IMR-90 (cell line): ENCODE data around the gene ZNF423. TPM values are rescaled to one million over a fixed set of nuclear protein-coding genes. Genes with fewer than 3 reads are reported as not detected.

Source experiments
- ATAC-seq: fragments of 200-7000 bp; cut with Tn5 transposase; 2 replicates; pipeline ENCODE4 v1.9.1; 2020; ENCODE audit warnings: low read depth, mild to moderate bottlenecking, moderate library complexity
- BruUV-seq: library from RNA; stranded (reverse); fragments of 400-500 nt; replicated peaks from 2 replicates; lab custom pipeline; 2021; lab: Mats Ljungman, UMichigan
- CTCF ChIA-PET: fragments of 300-600 bp; formaldehyde crosslinking; extraction: SDS; loops from one replicate; lab custom pipeline; 2021; ENCODE audit warnings: antibody characterized with exemption; lab: Yijun Ruan, JAX
- POLR2A ChIA-PET: fragments of 300-600 bp; sonication (Branson Sonifier 250); formaldehyde crosslinking; loops from one replicate; lab custom pipeline; 2022; ENCODE audit warnings: antibody characterized with exemption; ENCODE audit not compliant: unreplicated experiment; lab: Charles Lee
- DNase-seq: peaks from one replicate; pipeline ENCODE4 v3.0.0; 2013
- H2AFZ ChIP-seq: replicated peaks from 2 replicates; pipeline ENCODE3; 2013; ENCODE audit warnings: low read length, mild to moderate bottlenecking; ENCODE audit not compliant: poor library complexity
- H2AK5ac ChIP-seq: 2 replicates; pipeline ENCODE4 v1.6.1; 2013; ENCODE audit warnings: low read depth, low read length, inconsistent platforms
- H2AK9ac ChIP-seq: replicated peaks from 2 replicates; pipeline ENCODE3; 2013; ENCODE audit warnings: mild to moderate bottlenecking, low read depth, low read length, moderate library complexity; ENCODE audit not compliant: poor library complexity
- H2BK120ac ChIP-seq: 2 replicates; pipeline ENCODE4 v1.6.1; 2013; ENCODE audit warnings: low read depth, low read length, inconsistent platforms
- H2BK15ac ChIP-seq: 3 replicates; pipeline ENCODE4 v1.6.1; 2013; ENCODE audit warnings: low read depth, low read length, inconsistent platforms
- H2BK20ac ChIP-seq: 2 replicates; pipeline ENCODE4 v1.6.1; 2013; ENCODE audit warnings: low read depth, mild to moderate bottlenecking, inconsistent platforms, low read length, moderate library complexity
- H2BK5ac ChIP-seq: 2 replicates; pipeline ENCODE4 v1.6.1; 2013; ENCODE audit warnings: mild to moderate bottlenecking, low read depth, low read length, inconsistent platforms; ENCODE audit not compliant: poor library complexity, severe bottlenecking
- H3K14ac ChIP-seq: replicated peaks from 2 replicates; pipeline ENCODE4 v1.6.1; 2013; ENCODE audit warnings: low read depth, low read length, inconsistent platforms
- H3K18ac ChIP-seq: 2 replicates; pipeline ENCODE4 v1.6.1; 2013; ENCODE audit warnings: low read depth, low read length, control low read depth
- H3K23ac ChIP-seq: 2 replicates; pipeline ENCODE4 v1.6.1; 2013; ENCODE audit warnings: low read depth, low read length, inconsistent platforms
- H3K27ac ChIP-seq: 2 replicates; pipeline ENCODE4 v1.5.1; 2013; ENCODE audit warnings: mild to moderate bottlenecking, control low read depth, low read length; ENCODE audit not compliant: insufficient read depth
- H3K27me3 ChIP-seq: 2 replicates; pipeline ENCODE4 v1.6.1; 2013; ENCODE audit warnings: low read length; ENCODE audit not compliant: control insufficient read depth, insufficient read depth
- H3K36me3 ChIP-seq: 2 replicates; pipeline ENCODE4 v1.6.1; 2013; ENCODE audit warnings: low read length, mixed read lengths; ENCODE audit not compliant: control insufficient read depth, insufficient read depth
- H3K4ac ChIP-seq: 2 replicates; pipeline ENCODE4 v1.6.1; 2013; ENCODE audit warnings: low read depth, low read length, inconsistent platforms
- H3K4me1 ChIP-seq: 2 replicates; pipeline ENCODE4 v1.6.1; 2013; ENCODE audit warnings: low read length, mixed read lengths; ENCODE audit not compliant: control insufficient read depth, insufficient read depth
- H3K4me2 ChIP-seq: 2 replicates; pipeline ENCODE4 v1.6.1; 2013; ENCODE audit warnings: low read depth, mild to moderate bottlenecking, control low read depth, low read length, moderate library complexity
- H3K4me3 ChIP-seq: 2 replicates; pipeline ENCODE4 v1.5.1; 2013; ENCODE audit warnings: low read depth, mild to moderate bottlenecking, control low read depth, low read length, moderate library complexity; ENCODE audit not compliant: insufficient read depth
- H3K56ac ChIP-seq: 2 replicates; pipeline ENCODE4 v1.6.1; 2013; ENCODE audit warnings: low read length, inconsistent platforms; ENCODE audit not compliant: insufficient read depth; ENCODE audit errors: extremely low read depth
- H3K79me1 ChIP-seq, 2 experiments: 2 replicates each; pipeline ENCODE4 v1.6.1; 2013; ENCODE audit warnings: low read length in 2 of 2, inconsistent platforms in 1 of 2, low read depth in 1 of 2
- H3K9ac ChIP-seq: 2 replicates; pipeline ENCODE4 v1.6.1; 2013; ENCODE audit warnings: low read depth, low read length, control low read depth
- H3K9me1 ChIP-seq: 2 replicates; pipeline ENCODE4 v1.6.1; 2013; ENCODE audit warnings: low read length, inconsistent platforms; ENCODE audit not compliant: insufficient read depth
- H3K9me3 ChIP-seq: 2 replicates; pipeline ENCODE4 v1.6.1; 2013; ENCODE audit warnings: low read length; ENCODE audit not compliant: control insufficient read depth, insufficient read depth
- H4K20me1 ChIP-seq: 2 replicates; pipeline ENCODE4 v1.6.1; 2013; ENCODE audit warnings: low read length, inconsistent platforms; ENCODE audit not compliant: insufficient read depth
- H4K5ac ChIP-seq: 2 replicates; pipeline ENCODE4 v1.6.1; 2013; ENCODE audit warnings: mild to moderate bottlenecking, low read depth, low read length, control low read depth
- H4K8ac ChIP-seq, 2 experiments: 2 replicates each; pipeline ENCODE4 v1.6.1; 2013; ENCODE audit warnings: low read depth in 2 of 2, low read length in 2 of 2, control low read depth in 1 of 2, inconsistent platforms in 1 of 2
- H4K91ac ChIP-seq: 2 replicates; pipeline ENCODE4 v1.6.1; 2013; ENCODE audit warnings: low read depth, low read length, inconsistent platforms; ENCODE audit not compliant: insufficient read depth
- BHLHE40 ChIP-seq: fragments of 150-350 bp; IDR thresholded peaks from 2 replicates; pipeline ENCODE4 v1.6.1; 2016; ENCODE audit warnings: mild to moderate bottlenecking, low read depth, low read length
- CEBPB ChIP-seq: IDR thresholded peaks from 2 replicates; pipeline ENCODE4 v1.6.1; 2012; ENCODE audit warnings: low read depth, low read length, improper control_type of control experiment
- CHD1 ChIP-seq: IDR thresholded peaks from 2 replicates; pipeline ENCODE4 v1.6.1; 2012; ENCODE audit warnings: low read depth, low read length, improper control_type of control experiment
- RFX5 ChIP-seq: IDR thresholded peaks from 2 replicates; pipeline ENCODE4 v1.8.0; 2012; ENCODE audit warnings: low read depth, mild to moderate bottlenecking, low read length, moderate library complexity
- WGBS, 2 experiments: methylation state at CpG; one replicate each; pipeline versions ENCODE4 v1.1.5 to v1.1.7; 2013; ENCODE audit warnings: missing lambda C conversion rate in 2 of 2; ENCODE audit not compliant: insufficient read length in 1 of 2; ENCODE audit errors: extremely low coverage in 2 of 2; 5-methylcytosine and 5-hydroxymethylcytosine counted together
- dilution Hi-C: fragments of 300-500 bp; cut with HindIII; formaldehyde crosslinking; loops from one replicate; pipeline ENCODE4 v1.14.3; 2018; ENCODE audit warnings: low sequenced_read_pairs; ENCODE audit not compliant: unreplicated experiment
- in situ Hi-C: fragments of 300-500 bp; cut with MboI; formaldehyde crosslinking; loops from 3 replicates; pipeline ENCODE4 v1.14.3; 2019; ENCODE audit warnings: low sequenced_read_pairs, inconsistent platforms, mixed read lengths
- intact Hi-C: fragments of 100-400 bp; cut with micrococcal nuclease; formaldehyde crosslinking; loops from 2 replicates; pipeline ENCODE4 v1.10.0; 2022
- polyA plus RNA-seq, 3 experiments: library from polyadenylated mRNA; depleted of rRNA; stranded (reverse); fragments of >200 nt; gene quantifications; 2 replicates each; pipeline ENCODE4 v1.2.3, GENCODE V29; 2012; ENCODE audit warnings: low replicate concordance in 1 of 3
- total RNA-seq: library from RNA; depleted of rRNA; stranded (reverse); fragments of >200 nt; gene quantifications from 2 replicates; pipeline ENCODE4 v1.2.3, GENCODE V29; 2012

The ZNF423 gene
- total and polyA plus RNA-seq, 2 of the 4 experiments (the other 2 are of a cell fraction): under 0.01 to 0.10 TPM

GRCh38 chr16:49552313-49552928 is 303.5 kb downstream of the ZNF423 start:
- intact Hi-C loops (no loop called here), in situ Hi-C loops (no loop called here), dilution Hi-C loops (no loop called here)
- peaks cover 6% of the 10 kb centered on the region for H3K27me3 ChIP-seq
- BruUV-seq: no TSS peak
- no peaks in the 10 kb centered on the region for H3K9me1 ChIP-seq
- H4K5ac ChIP-seq: no peak overlapping the region
- H3K56ac ChIP-seq: no peak overlapping the region
- no peak overlapping the region for H3K23ac ChIP-seq
- no peaks in the 10 kb centered on the region for H4K20me1 ChIP-seq
- CTCF ChIA-PET: no interaction called here
- no peak overlapping the region for H3K4ac ChIP-seq
- no peak overlapping the region for H3K4me2 ChIP-seq
- no peak overlapping the region for H4K91ac ChIP-seq
- no peaks in the 10 kb centered on the region for H3K4me1 ChIP-seq
- POLR2A ChIA-PET: no interaction called here
- no peak overlapping the region for H2BK5ac ChIP-seq
- DNase-seq (no peak), ATAC-seq (no peak)
- H2BK20ac ChIP-seq: no peak overlapping the region
- H3K18ac ChIP-seq: no peak overlapping the region
- WGBS, 2 experiments: no CpG with 5 or more reads among the region's 10 CpGs
- no peak overlapping the region for H4K8ac ChIP-seq
- no peak overlapping the region for H2BK15ac ChIP-seq
- H3K79me1 ChIP-seq: no peaks in the 10 kb centered on the region
- no peaks in the 10 kb centered on the region for H3K36me3 ChIP-seq
- no peak overlapping the region for H2BK120ac ChIP-seq
- H3K27ac ChIP-seq: no peak overlapping the region
- H2AK9ac ChIP-seq: no peak overlapping the region
- H3K14ac ChIP-seq: no peak overlapping the region
- no peak overlapping the region for H3K4me3 ChIP-seq
- no peak overlapping the region for H2AK5ac ChIP-seq
- H2AFZ ChIP-seq: no peak overlapping the region
- TF ChIP-seq RFX5 (no peak), CEBPB (no peak), CHD1 (no peak), BHLHE40 (no peak)
- no peak overlapping the region for H3K9ac ChIP-seq
- H3K9me3 ChIP-seq: no peaks in the 10 kb centered on the region
